Measurements from ENCODE around the gene MDN1. TPM values are rescaled to one million over a fixed set of nuclear protein-coding genes. Genes with fewer than 3 reads are reported as not detected.

MDN1 gene
- total RNA-seq, 4 donors from 2014 or later, result 21.3 to 30.4 (median 24.1) TPM

DNA sequence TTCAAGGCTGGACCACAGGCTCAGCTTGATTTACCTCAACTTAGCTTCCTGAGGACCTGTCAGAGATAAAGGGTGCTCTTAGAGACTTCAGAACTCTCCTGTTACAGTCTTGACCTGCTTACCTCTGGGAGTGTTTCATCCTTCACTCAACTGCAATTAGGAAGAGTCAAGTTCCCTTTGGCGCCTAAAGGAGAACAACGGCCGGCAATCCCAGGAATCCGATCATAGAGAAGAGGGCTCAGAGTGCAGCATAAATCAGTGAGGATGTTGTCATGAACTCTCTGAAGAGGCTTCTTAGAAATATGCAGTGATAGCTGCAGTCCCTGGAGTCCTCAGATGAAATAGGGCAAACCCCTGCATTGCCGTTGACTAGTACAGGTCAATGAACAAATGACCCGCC, 217.4 kb downstream of the MDN1 start:
- H3K27me3 ChIP-seq, result no peaks in the 10 kb centered on the region
- no CpG with 5 or more reads among the region's 6 CpGs for WGBS, 2 donors (ENCODE audit: low coverage in 1 of 2)
- TF ChIP-seq POLR2A (IDR thresholded peaks at IDR 0.05) (no peak), POLR2AphosphoS5 (IDR thresholded peaks at IDR 0.05) (no peak), EP300 (IDR thresholded peaks at IDR 0.05) (no peak)
- TF ChIP-seq, protein P1, sequence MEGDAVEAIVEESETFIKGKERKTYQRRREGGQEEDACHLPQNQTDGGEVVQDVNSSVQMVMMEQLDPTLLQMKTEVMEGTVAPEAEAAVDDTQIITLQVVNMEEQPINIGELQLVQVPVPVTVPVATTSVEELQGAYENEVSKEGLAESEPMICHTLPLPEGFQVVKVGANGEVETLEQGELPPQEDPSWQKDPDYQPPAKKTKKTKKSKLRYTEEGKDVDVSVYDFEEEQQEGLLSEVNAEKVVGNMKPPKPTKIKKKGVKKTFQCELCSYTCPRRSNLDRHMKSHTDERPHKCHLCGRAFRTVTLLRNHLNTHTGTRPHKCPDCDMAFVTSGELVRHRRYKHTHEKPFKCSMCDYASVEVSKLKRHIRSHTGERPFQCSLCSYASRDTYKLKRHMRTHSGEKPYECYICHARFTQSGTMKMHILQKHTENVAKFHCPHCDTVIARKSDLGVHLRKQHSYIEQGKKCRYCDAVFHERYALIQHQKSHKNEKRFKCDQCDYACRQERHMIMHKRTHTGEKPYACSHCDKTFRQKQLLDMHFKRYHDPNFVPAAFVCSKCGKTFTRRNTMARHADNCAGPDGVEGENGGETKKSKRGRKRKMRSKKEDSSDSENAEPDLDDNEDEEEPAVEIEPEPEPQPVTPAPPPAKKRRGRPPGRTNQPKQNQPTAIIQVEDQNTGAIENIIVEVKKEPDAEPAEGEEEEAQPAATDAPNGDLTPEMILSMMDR (IDR thresholded peaks at IDR 0.05), result no peak
- H3K4me1 ChIP-seq, result no peaks in the 10 kb centered on the region
- H3K36me3 ChIP-seq, result peaks cover 0 to 16% of the 10 kb centered on the region in 2 donors
- no peak overlapping the region for H3K27ac ChIP-seq
- no peak overlapping the region for H3K4me3 ChIP-seq
- ATAC-seq, result no peak
- no peaks in the 10 kb centered on the region for H3K9me3 ChIP-seq

DNA sequence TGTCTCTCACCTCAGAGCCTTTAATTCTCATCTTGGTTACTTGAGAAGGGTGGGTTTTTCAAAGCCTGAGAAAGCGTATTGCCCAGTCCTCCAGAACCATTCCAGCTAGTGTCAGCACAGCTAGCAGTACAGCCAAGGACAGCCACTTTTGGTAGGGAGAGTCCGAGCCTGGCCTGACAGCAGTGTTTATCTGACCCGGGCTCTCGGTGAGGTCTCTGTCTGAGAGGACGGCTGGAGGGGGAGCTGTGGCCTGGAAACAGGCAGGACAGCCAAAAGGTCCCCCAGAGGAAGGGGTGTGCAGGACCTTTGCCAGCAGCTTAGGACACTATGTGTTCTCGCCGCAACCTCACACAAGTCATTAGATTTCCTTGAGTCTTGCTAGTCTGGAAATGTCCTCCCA, 219.9 kb downstream of the MDN1 start:
- Histone ChIP-seq H3K27ac (no peak overlapping the region), H3K27me3 (no peaks in the 10 kb centered on the region), H3K4me3 (no peak overlapping the region), H3K4me1 (no peaks in the 10 kb centered on the region), H3K9me3 (no peaks in the 10 kb centered on the region), H3K36me3 (peaks cover 0 to 5% of the 10 kb centered on the region in 2 donors)
- ATAC-seq, result no peak
- TF ChIP-seq, protein P1 (IDR thresholded peaks at IDR 0.05), result no peak
- TF ChIP-seq POLR2AphosphoS5 (IDR thresholded peaks at IDR 0.05) (no peak), EP300 (IDR thresholded peaks at IDR 0.05) (no peak), POLR2A (IDR thresholded peaks at IDR 0.05) (no peak)
- 64% methylated on average over 2 of the region's 7 CpGs; no CpG with 5 or more reads in 1 of the 2 donors for WGBS, 2 donors (ENCODE audit: low coverage in 1 of 2)

DNA sequence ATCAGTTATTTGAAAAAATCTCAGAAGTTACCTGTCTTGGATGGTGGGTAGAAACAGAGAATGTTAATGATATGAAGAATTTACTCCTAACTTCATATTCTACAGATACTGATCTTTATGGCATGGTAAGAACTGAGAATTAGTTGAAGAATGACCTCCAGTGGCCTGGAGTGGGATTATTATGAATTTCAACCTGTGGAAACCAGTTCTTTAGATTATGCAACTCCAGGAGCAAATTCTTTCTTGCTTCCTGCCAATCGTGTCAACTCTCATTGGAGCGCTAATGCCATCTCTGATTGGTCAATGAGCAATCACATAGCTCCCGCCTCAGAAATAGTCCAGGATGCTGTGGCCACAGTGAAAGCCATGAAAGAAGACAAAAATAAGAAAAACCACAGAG, 221.6 kb downstream of the MDN1 start:
- TF ChIP-seq EP300 (IDR thresholded peaks at IDR 0.05) (no peak), POLR2AphosphoS5 (IDR thresholded peaks at IDR 0.05) (no peak), POLR2A (IDR thresholded peaks at IDR 0.05) (no peak)
- TF ChIP-seq, protein P1 (IDR thresholded peaks at IDR 0.05), result no peak
- peak; percentile 37 for ATAC-seq
- 10 to 21% methylated on average over 2 of the region's 3 CpGs for WGBS, 2 donors (ENCODE audit: low coverage in 1 of 2)
- no peak overlapping the region for H3K4me3 ChIP-seq
- no peaks in the 10 kb centered on the region for H3K9me3 ChIP-seq
- H3K27me3 ChIP-seq, result no peaks in the 10 kb centered on the region
- H3K36me3 ChIP-seq, result peaks cover 0 to 5% of the 10 kb centered on the region in 2 donors
- H3K27ac ChIP-seq, result no peak overlapping the region
- no peaks in the 10 kb centered on the region for H3K4me1 ChIP-seq

DNA sequence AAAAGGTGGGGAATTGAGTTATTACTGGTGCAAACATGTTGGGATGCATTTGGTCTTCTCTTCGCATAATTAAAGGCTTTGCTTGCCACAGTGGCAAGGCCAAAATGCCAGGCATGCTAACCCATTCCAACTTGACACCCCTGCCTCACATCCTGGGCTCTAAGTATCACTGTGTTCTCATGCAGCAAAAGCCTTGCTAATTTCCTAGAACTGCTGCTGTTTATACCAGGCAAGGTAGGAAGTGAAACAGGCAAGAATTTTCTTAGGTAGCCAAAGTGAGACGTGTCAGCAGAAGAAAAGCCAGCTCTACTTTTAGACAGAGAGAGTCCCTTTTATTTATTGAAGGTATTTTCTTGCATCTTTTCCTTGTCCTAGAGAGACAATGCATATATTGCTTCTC, 222.2 kb downstream of the MDN1 start:
- ATAC-seq, result no peak
- WGBS, 2 donors (ENCODE audit: low coverage in 1 of 2), result 47 to 50% methylated on average over 1 to 2 of the region's 2 CpGs
- Histone ChIP-seq H3K9me3 (no peaks in the 10 kb centered on the region), H3K4me1 (no peaks in the 10 kb centered on the region), H3K27me3 (no peaks in the 10 kb centered on the region), H3K36me3 (no peaks in the 10 kb centered on the region), H3K27ac (no peak overlapping the region), H3K4me3 (no peak overlapping the region)
- TF ChIP-seq EP300 (IDR thresholded peaks at IDR 0.05), result no peak
- TF ChIP-seq, protein P1 (IDR thresholded peaks at IDR 0.05), result no peak
- TF ChIP-seq POLR2AphosphoS5 (IDR thresholded peaks at IDR 0.05), result no peak
- TF ChIP-seq POLR2A (IDR thresholded peaks at IDR 0.05), result no peak

DNA sequence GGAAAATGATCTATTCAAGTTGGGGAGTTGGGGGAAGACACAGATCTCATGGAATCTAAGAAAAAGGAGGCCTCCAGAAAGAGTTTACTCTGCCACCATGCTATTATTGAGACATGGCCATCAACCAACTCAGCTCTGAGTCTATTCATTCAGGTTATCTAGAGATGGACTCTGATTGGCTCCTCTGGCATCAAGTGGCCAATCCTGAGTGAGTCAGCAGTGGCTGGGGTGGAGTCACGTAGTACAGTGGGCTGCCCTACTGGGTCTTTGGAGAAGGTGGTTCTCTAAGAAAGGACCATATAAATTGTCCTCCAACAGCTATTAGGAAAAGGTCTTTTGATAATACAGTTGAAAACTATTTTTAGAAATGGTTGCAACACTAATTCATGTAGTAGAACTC, 223.1 kb downstream of the MDN1 start:
- no peaks in the 10 kb centered on the region for H3K27me3 ChIP-seq
- no peaks in the 10 kb centered on the region for H3K36me3 ChIP-seq
- ATAC-seq, result no peak
- WGBS, 2 donors (ENCODE audit: low coverage in 1 of 2), result no CpG with 5 or more reads among the region's 1 CpG
- H3K27ac ChIP-seq, result no peak overlapping the region
- TF ChIP-seq POLR2A (IDR thresholded peaks at IDR 0.05) (no peak), POLR2AphosphoS5 (IDR thresholded peaks at IDR 0.05) (no peak), EP300 (IDR thresholded peaks at IDR 0.05) (no peak)
- TF ChIP-seq, protein P1 (IDR thresholded peaks at IDR 0.05), result no peak
- no peaks in the 10 kb centered on the region for H3K4me1 ChIP-seq
- no peaks in the 10 kb centered on the region for H3K9me3 ChIP-seq
- H3K4me3 ChIP-seq, result no peak overlapping the region

All from gastroesophageal sphincter (tissue), 4 donors.